TTC549 (cell line): ENCODE results near the gene NCOA4.
"Not testable (repeated sequence)": the region's sequence is repeated elsewhere in the genome, so short reads cannot be mapped to it uniquely, and the experiment has no call there.

Experiments used
- FAIRE-seq: peaks from 2 replicates; lab custom pipeline; 2012; peaks lifted over from hg19 to GRCh38; lab: Jason Lieb, UNC

The NCOA4 gene

DNA sequence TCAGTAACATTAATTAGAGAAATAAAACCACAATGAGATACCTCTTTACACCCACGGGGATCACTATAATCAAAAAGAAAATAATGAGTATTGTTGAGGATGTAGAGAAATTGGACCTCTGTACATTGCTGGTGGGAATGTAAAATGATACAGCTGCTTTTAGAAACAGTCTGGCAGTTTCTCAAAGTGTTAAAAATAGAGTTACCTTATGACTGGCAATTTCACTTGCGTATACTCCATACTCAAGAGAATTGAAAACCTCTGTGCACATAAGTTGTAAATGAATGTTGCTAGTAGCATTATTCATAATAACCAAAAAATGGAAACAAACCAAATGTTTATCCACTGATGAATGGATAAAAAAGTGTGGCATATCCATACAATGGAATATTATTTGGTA, 51.9 kb downstream of the NCOA4 start:
- not testable (repeated sequence) for FAIRE-seq

DNA sequence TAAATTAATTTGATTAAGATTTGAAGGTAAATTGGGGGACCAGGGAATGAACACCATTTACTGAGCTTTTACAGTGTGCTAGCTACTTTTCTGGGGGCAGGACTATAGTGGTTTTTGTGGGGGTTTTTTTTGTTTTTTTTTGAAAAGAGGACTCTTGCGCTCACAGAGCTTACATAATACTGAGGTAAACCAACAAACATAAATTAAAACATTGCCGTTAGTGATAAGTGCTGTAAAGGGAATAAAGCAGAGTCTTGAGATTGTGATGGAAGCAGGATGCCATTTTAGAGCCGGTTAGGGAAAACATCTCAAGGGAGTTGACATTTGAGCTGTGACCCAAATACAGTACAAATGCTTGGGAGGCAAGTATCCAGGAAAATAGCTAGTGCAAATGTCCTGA, 56.4 kb downstream of the NCOA4 start:
- not testable (repeated sequence) for FAIRE-seq

DNA sequence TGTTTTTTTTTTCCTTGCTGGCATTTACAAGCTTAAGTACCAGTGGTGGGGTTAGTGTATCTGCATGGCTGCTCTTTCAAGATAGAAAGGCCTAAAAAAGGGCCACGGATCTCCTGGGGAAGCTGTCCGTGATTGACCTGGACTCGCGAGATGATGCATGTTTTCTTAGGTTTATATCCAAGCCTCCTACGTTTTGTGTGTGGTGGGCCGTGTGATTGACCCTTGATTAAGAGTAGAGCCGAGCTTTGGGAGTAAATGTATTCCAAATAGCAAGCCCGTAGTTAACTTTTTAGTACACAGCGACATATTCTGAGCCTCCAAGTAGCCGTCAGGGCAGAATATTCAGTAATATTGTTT, 57.6 kb downstream of the NCOA4 start:
- not testable (repeated sequence) for FAIRE-seq

DNA sequence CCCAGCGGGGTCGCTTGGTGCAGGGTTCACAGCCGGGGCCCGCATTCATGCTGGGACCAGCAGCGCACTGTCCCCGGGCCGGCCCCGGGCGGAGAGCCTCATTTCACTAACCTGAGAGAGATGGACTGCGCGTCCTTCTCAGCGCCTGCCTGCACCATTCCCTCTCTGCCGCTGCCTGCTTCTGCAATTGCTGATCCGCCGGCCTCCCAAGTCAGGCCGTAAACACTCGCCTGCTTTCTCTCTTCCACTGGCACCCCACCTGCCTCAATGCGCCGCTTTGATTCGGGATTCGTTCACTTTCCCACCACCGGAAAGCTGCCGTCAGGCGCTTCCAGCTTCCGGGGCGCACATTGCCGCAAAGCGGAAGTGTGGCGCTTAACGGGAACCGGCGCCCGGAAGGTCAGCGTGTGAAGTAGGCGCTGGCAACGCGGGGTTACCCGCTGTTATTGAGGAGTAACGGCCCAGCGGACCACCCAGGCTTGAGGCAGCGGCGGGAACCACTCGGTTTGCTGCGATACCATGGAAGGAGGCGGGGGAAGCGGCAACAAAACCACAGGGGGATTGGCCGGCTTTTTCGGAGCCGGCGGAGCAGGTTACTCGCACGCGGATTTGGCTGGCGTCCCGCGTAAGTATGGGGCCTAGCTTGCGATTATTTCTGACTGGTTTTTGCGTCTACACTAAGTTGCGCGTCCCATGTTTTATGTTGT, 58.2 kb downstream of the NCOA4 start, which contains the start of gene TIMM23:
Gene TIMM23, plus strand, starts transcription at position 384 of the 707 bp plus-strand sequence. Its CDS starts 136 bp downstream, at position 520.
- FAIRE-seq = not testable (repeated sequence)

DNA sequence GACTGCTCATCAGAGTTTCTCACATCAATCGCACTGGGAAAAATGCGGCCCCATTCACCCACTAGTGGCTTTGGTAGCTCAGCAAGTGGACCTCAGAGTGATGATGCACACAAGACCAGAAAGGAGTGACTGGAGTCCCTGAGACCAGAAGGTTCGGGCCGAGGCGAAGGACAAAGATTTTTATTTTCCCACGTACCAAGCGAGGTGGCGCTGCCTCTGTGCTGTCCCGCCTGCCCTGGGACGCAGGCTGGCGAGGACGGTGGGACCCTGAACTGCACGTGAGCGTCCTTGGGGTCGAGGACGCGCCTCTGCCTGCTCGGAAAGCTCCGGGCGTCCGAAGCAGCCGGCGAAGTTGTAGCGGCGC, 58.7 kb downstream of the NCOA4 start:
- not testable (repeated sequence) for FAIRE-seq

DNA sequence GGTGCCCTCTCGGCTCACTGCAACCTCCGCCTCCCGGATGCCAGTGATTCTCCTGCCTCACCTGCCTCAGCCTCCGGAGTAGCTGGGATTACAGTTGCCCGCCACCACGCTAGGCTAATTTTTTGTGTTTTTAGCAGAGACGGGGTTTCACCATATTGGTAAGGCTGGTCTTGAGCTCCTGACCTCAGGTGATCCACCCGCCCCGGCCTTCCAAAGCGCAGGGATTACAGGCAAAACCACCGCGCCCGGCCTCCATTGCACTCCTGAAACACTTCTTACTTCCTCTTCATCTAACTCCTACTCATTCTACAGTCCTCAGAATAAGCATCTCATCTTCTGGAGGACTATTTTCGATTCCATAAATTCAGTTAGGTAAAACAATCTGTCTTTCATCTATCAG, 59.4 kb downstream of the NCOA4 start:
- not testable (repeated sequence) for FAIRE-seq

DNA sequence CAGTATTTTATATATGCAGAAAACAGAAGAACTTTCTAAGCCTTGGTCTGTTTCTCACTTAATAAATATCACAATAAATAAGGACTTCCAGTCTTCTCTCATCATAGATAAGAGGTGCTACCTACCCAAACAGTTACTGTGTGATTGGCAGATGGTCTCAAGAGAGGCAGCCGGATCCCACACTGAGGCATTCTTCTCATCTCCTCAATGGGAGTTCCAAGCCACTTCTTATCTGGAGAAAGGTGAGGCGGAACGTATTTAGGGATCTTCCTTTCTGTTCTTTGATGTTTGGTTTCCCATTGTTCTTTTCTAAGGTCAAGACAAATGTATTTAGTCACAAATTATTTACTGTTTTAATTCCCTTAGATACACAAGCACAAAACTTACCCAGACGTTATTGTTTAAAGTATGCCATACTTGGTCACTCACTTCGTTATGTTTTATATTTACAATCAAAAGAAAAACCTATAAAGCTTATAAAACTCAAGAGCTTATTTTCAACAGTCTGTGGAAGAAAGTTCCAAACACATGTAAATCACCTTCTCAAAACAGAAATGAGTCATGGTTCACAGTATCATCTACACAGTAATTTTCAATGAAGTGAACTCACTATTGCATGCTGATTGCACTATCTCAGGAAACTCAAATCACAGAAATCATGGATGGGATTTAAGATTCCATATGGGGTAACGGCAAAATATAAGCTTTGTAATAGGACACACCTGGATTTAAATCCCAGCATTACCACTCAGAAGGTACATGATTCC, 67.6 kb downstream of the NCOA4 start:
- FAIRE-seq = not testable (repeated sequence)

DNA sequence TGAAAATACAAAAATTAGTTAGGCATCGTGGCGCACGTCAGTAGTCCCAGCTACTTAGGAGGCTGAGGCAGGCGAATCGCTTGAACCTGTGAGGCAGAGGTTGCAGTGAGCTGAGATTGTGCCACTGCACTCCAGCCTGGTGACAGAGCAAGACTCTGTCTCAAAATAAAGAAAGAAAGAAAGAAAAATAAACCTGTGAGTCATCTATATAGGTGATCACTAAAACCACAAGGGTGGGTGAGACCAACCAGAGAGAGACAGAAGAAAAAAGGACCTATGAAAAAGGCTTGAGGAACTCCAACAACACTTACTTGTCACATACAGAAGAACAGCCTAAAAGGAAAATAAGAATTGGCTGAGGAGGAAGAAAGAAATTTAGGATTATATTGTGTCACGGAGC, 72.5 kb downstream of the NCOA4 start:
- not testable (repeated sequence) for FAIRE-seq

DNA sequence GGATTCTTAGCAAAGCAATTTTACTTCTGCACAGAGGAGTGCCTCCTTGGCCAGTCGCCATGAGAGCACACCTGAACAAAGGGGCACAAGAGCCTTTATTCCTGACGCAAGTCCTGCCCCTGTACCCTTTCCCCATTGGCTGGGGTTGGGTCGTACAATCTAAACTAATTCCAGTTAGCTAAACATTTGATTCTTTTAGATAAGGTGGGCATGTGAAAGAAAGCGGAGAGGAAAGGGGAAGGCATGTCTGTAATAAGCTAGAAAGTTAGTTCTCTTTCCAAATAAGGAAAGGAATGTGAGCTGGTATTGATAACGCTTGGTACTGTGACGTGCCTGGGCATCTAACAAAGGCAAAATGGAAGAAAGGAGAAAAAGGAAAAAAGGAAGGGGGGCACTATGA, 73.8 kb downstream of the NCOA4 start:
- FAIRE-seq = not testable (repeated sequence)
